Ovary (tissue), 3 donors: ENCODE measurements around the gene GNPDA1.

Experiments
- EP300 ChIP-seq: sonication (generic); formaldehyde crosslinking; IDR thresholded peaks from one replicate; pipeline ENCODE4 v1.6.1; 2017; ENCODE audit warnings: antibody characterized with exemption
- POLR2A ChIP-seq: fragments of 450-650 bp; IDR thresholded peaks from one replicate; pipeline ENCODE4 v1.6.1; 2017; ENCODE audit warnings: antibody characterized with exemption, mild to moderate bottlenecking, moderate library complexity
- TF ChIP-seq, protein P1 (sequence below), 3 donors: fragments of 450-650 bp in 2 of 3; fragments of 200-600 bp in 1 of 3; IDR thresholded peaks; one replicate each; pipeline versions ENCODE4 v1.5.1 to v1.8.0; 2016 to 2022; ENCODE audit warnings: antibody characterized with exemption in 3 of 3, mild to moderate bottlenecking in 1 of 3
- donor health status: DM: no; HTN: no; CAD: no.

DNA sequence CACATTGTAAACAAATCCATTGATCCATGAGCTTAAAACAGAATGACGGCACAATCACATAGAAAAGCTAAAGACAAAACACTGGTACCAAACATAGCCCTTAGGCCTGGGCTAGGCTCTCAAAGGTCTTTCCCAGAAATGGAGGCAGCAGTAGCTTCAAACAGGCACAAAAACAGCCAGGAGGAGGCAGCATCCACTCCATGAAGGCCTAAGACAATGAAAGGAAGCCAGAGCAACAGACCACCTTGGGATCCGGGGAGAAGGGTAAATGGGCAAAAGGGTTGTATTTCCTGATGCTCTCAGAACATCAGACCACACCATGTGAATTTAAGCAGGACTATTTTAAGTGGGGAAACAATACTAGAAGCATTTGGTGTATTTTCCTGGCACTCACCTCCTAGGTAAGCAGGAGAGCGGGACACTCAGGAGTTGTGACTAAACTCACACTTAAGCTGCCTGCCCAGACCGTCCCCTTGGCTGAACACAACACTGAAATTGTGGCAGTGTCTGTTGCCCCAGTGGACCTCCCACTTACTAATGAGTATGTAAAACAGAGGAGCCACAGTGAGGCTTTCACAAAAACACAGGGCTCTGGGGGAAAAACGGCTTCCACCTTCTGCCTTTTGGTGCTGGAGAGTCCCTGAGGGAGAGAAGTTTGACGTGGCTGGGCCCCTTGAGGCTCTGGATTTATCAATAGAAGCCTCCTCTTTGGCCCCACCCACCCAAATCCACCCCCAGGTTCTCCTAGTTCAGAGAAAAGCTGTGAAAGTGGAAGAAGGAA lies 11.9 kb downstream of the GNPDA1 start:
- TF ChIP-seq, protein P1, sequence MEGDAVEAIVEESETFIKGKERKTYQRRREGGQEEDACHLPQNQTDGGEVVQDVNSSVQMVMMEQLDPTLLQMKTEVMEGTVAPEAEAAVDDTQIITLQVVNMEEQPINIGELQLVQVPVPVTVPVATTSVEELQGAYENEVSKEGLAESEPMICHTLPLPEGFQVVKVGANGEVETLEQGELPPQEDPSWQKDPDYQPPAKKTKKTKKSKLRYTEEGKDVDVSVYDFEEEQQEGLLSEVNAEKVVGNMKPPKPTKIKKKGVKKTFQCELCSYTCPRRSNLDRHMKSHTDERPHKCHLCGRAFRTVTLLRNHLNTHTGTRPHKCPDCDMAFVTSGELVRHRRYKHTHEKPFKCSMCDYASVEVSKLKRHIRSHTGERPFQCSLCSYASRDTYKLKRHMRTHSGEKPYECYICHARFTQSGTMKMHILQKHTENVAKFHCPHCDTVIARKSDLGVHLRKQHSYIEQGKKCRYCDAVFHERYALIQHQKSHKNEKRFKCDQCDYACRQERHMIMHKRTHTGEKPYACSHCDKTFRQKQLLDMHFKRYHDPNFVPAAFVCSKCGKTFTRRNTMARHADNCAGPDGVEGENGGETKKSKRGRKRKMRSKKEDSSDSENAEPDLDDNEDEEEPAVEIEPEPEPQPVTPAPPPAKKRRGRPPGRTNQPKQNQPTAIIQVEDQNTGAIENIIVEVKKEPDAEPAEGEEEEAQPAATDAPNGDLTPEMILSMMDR (IDR thresholded peaks at IDR 0.05): no peak
- no peak for TF ChIP-seq POLR2A
- no peak for TF ChIP-seq EP300
